H1 (cell line): Measurements from ENCODE around the gene ASXL1. TPM values are rescaled to one million over a fixed set of nuclear protein-coding genes. Genes with fewer than 3 reads are reported as not detected.

Experiments
- CTCF ChIA-PET: fragments of 300-600 bp; sonication (Branson Sonifier 250); formaldehyde crosslinking; loops from one replicate; lab custom pipeline; 2021; ENCODE audit not compliant: partially characterized antibody; lab: Charles Lee
- POLR2A ChIA-PET: fragments of 300-600 bp; sonication (Branson Sonifier 250); formaldehyde crosslinking; loops from one replicate; lab custom pipeline; 2021; ENCODE audit warnings: inconsistent platforms; ENCODE audit not compliant: partially characterized antibody; lab: Charles Lee
- DNase-seq, 2 experiments: peaks; one replicate each; pipeline versions ENCODE4 v3.0.0 to v3.0.0-alpha.2; 2010 to 2022; ENCODE audit warnings: low spot score in 2 of 2, low read depth in 1 of 2, mixed read lengths in 1 of 2
- FAIRE-seq: peaks from 2 replicates; lab custom pipeline; 2011; peaks lifted over from hg19 to GRCh38; lab: Jason Lieb, UNC
- H2AFZ ChIP-seq: 2 replicates; pipeline ENCODE4 v1.8.1; 2012; ENCODE audit warnings: low read length, inconsistent platforms
- H2AK5ac ChIP-seq: 2 replicates; pipeline ENCODE4 v1.6.1; 2013; ENCODE audit warnings: low read depth, low read length
- H2BK120ac ChIP-seq: replicated peaks from 2 replicates; pipeline ENCODE3; 2013; ENCODE audit warnings: low read depth, low read length, inconsistent platforms
- H2BK12ac ChIP-seq: 2 replicates; pipeline ENCODE4 v1.6.1; 2013; ENCODE audit warnings: low read depth, low read length
- H2BK15ac ChIP-seq: 2 replicates; pipeline ENCODE4 v1.6.1; 2013; ENCODE audit warnings: low read length
- H2BK20ac ChIP-seq: 2 replicates; pipeline ENCODE4 v1.6.1; 2013; ENCODE audit warnings: low read length
- H2BK5ac ChIP-seq: 2 replicates; pipeline ENCODE4 v1.6.1; 2013; ENCODE audit warnings: low read depth, low read length
- H3K14ac ChIP-seq: 2 replicates; pipeline ENCODE4 v1.6.1; 2013; ENCODE audit warnings: inconsistent platforms; ENCODE audit not compliant: insufficient read length
- H3K18ac ChIP-seq: 2 replicates; pipeline ENCODE4 v1.6.1; 2013; ENCODE audit warnings: low read length; ENCODE audit errors: extremely low read depth
- H3K23ac ChIP-seq: 2 replicates; pipeline ENCODE4 v1.6.1; 2013; ENCODE audit warnings: inconsistent platforms; ENCODE audit not compliant: insufficient read length
- H3K23me2 ChIP-seq: 2 replicates; pipeline ENCODE4 v1.6.1; 2013; ENCODE audit warnings: low read depth, low read length
- H3K27ac ChIP-seq: 2 replicates; pipeline ENCODE4 v1.6.1; 2011; ENCODE audit warnings: low read depth, low read length, inconsistent platforms
- H3K27me3 ChIP-seq, 4 experiments: replicated peaks in 1 of 4; 1 replicate in 1 of 4; 2 replicates in 3 of 4; pipeline versions ENCODE4 v1.6.1 to v1.8.1; 2011 to 2013; ENCODE audit warnings: low read length in 3 of 4, mild to moderate bottlenecking in 3 of 4, inconsistent platforms in 2 of 4, mixed read lengths in 2 of 4, moderate library complexity in 1 of 4; ENCODE audit not compliant: control insufficient read depth in 3 of 4, insufficient read depth in 3 of 4; ENCODE audit errors: extremely low read depth in 1 of 4
- H3K36me3 ChIP-seq, 4 experiments: 2 replicates each; pipeline versions ENCODE4 v1.6.1 to v1.8.1; 2011 to 2013; ENCODE audit warnings: mild to moderate bottlenecking in 4 of 4, low read length in 3 of 4, moderate library complexity in 2 of 4, control low read depth in 1 of 4, inconsistent platforms in 1 of 4; ENCODE audit not compliant: insufficient read depth in 4 of 4, control insufficient read depth in 2 of 4
- H3K4ac ChIP-seq: replicated peaks from 2 replicates; pipeline ENCODE3; 2013; ENCODE audit warnings: low read length, low read depth, mixed read lengths, inconsistent platforms; ENCODE audit not compliant: insufficient read length
- H3K4me1 ChIP-seq, 4 experiments: replicated peaks in 1 of 4; 1 replicate in 1 of 4; 2 replicates in 3 of 4; pipeline versions ENCODE4 v1.6.1 to v1.8.1; 2011 to 2013; ENCODE audit warnings: low read length in 3 of 4, inconsistent platforms in 2 of 4, mixed read lengths in 1 of 4; ENCODE audit not compliant: insufficient read depth in 4 of 4, control insufficient read depth in 3 of 4
- H3K4me2 ChIP-seq, 2 experiments: 2 replicates each; pipeline versions ENCODE4 v1.6.1 to v1.8.1; 2011 to 2013; ENCODE audit warnings: low read depth in 2 of 2, low read length in 2 of 2, control low read depth in 1 of 2, inconsistent platforms in 1 of 2, mild to moderate bottlenecking in 1 of 2; ENCODE audit not compliant: insufficient read depth in 1 of 2
- H3K4me3 ChIP-seq, 4 experiments: fragments of 200-600, 300-600 bp in 1 of 4; sonication (generic), shearing (Covaris generic), sonication (Bioruptor Twin) in 1 of 4; 2 replicates each; pipeline versions ENCODE4 v1.5.1 to v1.8.1; 2011 to 2016; ENCODE audit warnings: low read length in 4 of 4, low read depth in 3 of 4, control low read depth in 2 of 4, inconsistent platforms in 2 of 4, mild to moderate bottlenecking in 2 of 4, mixed read lengths in 1 of 4, moderate library complexity in 1 of 4; ENCODE audit not compliant: insufficient read depth in 2 of 4; ENCODE audit errors: extremely low read depth in 1 of 4
- H3K56ac ChIP-seq: replicated peaks from 2 replicates; pipeline ENCODE3; 2013; ENCODE audit warnings: low read depth, mild to moderate bottlenecking, mixed read lengths, low read length, inconsistent platforms; ENCODE audit not compliant: insufficient read length
- H3K79me1 ChIP-seq: 2 replicates; pipeline ENCODE4 v1.6.1; 2013; ENCODE audit warnings: low read depth, low read length, control low read depth
- H3K79me2 ChIP-seq, 2 experiments: 2 replicates each; pipeline versions ENCODE4 v1.6.1 to v1.8.1; 2012 to 2013; ENCODE audit warnings: low read length in 2 of 2, mild to moderate bottlenecking in 2 of 2, inconsistent platforms in 1 of 2; ENCODE audit not compliant: insufficient read depth in 2 of 2, control insufficient read depth in 1 of 2
- H3K9ac ChIP-seq, 4 experiments: replicated peaks in 1 of 4; 1 replicate in 1 of 4; 2 replicates in 3 of 4; pipeline versions ENCODE4 v1.6.1 to v1.8.1; 2011 to 2013; ENCODE audit warnings: low read depth in 3 of 4, low read length in 3 of 4, control low read depth in 2 of 4, mild to moderate bottlenecking in 2 of 4, moderate library complexity in 2 of 4, inconsistent platforms in 1 of 4; ENCODE audit errors: extremely low read depth in 1 of 4
- H3K9me3 ChIP-seq, 2 experiments: 2 replicates each; pipeline versions ENCODE4 v1.6.1 to v1.8.1; 2012 to 2013; ENCODE audit warnings: mild to moderate bottlenecking in 2 of 2, moderate library complexity in 2 of 2, control low read depth in 1 of 2, inconsistent platforms in 1 of 2, low read depth in 1 of 2, low read length in 1 of 2, mixed read lengths in 1 of 2; ENCODE audit not compliant: insufficient read depth in 2 of 2
- H4K20me1 ChIP-seq, 2 experiments: replicated peaks in 1 of 2; 2 replicates each; pipeline versions ENCODE3 to v1.8.1; 2011 to 2013; ENCODE audit warnings: inconsistent platforms in 2 of 2, low read length in 2 of 2, mild to moderate bottlenecking in 1 of 2; ENCODE audit not compliant: insufficient read depth in 2 of 2, control insufficient read depth in 1 of 2
- H4K5ac ChIP-seq: 2 replicates; pipeline ENCODE4 v1.6.1; 2013; ENCODE audit warnings: low read length, low read depth, mixed read lengths, inconsistent platforms; ENCODE audit not compliant: insufficient read length
- H4K8ac ChIP-seq: 2 replicates; pipeline ENCODE4 v1.8.0; 2013; ENCODE audit warnings: mild to moderate bottlenecking, moderate library complexity, low read length, inconsistent platforms; ENCODE audit not compliant: insufficient read depth; ENCODE audit errors: extremely low read depth
- H4K91ac ChIP-seq: replicated peaks from 2 replicates; pipeline ENCODE3; 2013; ENCODE audit warnings: low read length, mixed read lengths, inconsistent platforms; ENCODE audit not compliant: insufficient read length
- EGR1 ChIP-seq: IDR thresholded peaks from 2 replicates; pipeline ENCODE4 v1.6.1; 2011; ENCODE audit warnings: low read depth, low read length, borderline replicate concordance
- SRF ChIP-seq: IDR thresholded peaks from 2 replicates; pipeline ENCODE4 v1.6.1; 2011; ENCODE audit warnings: mild to moderate bottlenecking, low read depth, low read length, moderate library complexity
- TAF7 ChIP-seq: optimal IDR thresholded peaks from 2 replicates; pipeline ENCODE3; 2011; ENCODE audit warnings: low read depth, mild to moderate bottlenecking, inconsistent platforms, low read length, moderate library complexity, borderline replicate concordance
- YY1 ChIP-seq: IDR thresholded peaks from 2 replicates; pipeline ENCODE4 v1.6.1; 2011; ENCODE audit warnings: low read depth, mild to moderate bottlenecking, low read length
- ZNF274 ChIP-seq: IDR thresholded peaks from 2 replicates; pipeline ENCODE4 v1.7.0; 2012; ENCODE audit warnings: low read length, borderline replicate concordance; ENCODE audit errors: extremely low read depth
- WGBS, 2 experiments: shearing (Covaris generic) in 1 of 2; methylation state at CpG; one replicate each; pipeline versions ENCODE4 v1.1.6 to v1.1.7; 2013 to 2015; ENCODE audit warnings: low lambda C conversion rate in 2 of 2, mixed read lengths in 2 of 2, inconsistent platforms in 1 of 2, low coverage in 1 of 2, missing lambda C conversion rate in 1 of 2; ENCODE audit not compliant: insufficient replicate concordance in 2 of 2, insufficient coverage in 1 of 2, insufficient read length in 1 of 2; ENCODE audit errors: extremely low coverage in 1 of 2, missing lambda C conversion rate in 1 of 2; 5-methylcytosine and 5-hydroxymethylcytosine counted together
- polyA plus RNA-seq, 7 experiments: library from polyadenylated mRNA; depleted of rRNA in 3 of 7; stranded (reverse) in 5 of 7; unstranded in 2 of 7; fragments of >200 nt in 5 of 7; fragments of 200-250 nt in 2 of 7; gene quantifications; 1 replicate in 5 of 7; 2 replicates in 1 of 7; 4 replicates in 1 of 7; pipeline versions ENCODE4 v1.2.1 to v1.2.3, GENCODE V29; 2011 to 2013; ENCODE audit warnings: missing spikeins in 2 of 7, mixed read lengths in 2 of 7
- total RNA-seq: library from RNA; stranded (reverse); fragmentation: NEBNext Ultra II Directional; extraction: Animal tissue kit (Norgen Biotek cat#: 25700); gene quantifications from 2 replicates; pipeline ENCODE4 v1.2.1, GENCODE V29; 2021

ASXL1 gene
- total and polyA plus RNA-seq, 2 of the 8 experiments (the other 6 are each of a cell fraction or from before 2014, with no cell fraction given) = 10.6 to 26.5 TPM

DNA sequence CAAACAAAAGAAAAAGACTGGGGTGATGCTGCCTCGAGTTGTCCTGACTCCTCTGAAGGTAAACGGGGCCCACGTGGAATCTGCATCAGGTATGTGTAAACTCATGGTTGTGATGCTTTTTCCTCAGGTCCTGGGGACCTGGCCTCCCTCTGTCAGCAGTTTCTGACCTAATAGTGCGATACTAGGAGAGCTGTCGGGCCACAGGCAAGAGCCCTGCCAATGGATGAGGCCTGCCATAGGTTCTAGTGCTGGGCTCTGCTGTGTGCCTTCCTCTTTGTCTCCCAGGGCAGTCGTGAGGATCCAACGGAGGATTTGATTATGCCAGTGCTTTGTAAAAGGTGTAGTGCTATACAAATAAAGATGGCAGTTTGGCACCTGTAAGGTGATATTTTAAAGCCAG lies 71.2 kb downstream of the ASXL1 start:
- no peak overlapping the region for H2AK5ac ChIP-seq
- no peak overlapping the region for H4K91ac ChIP-seq
- ChIA-PET CTCF (interaction anchor here (0.6 to 1.1 kb wide), 2 partner anchors 12 to 181 kb away, joined by 3 to 4 read pairs; no protein-coding TSS in a partner anchor), POLR2A (no interaction called here)
- H3K36me3 ChIP-seq = peaks cover 0 to 20% (median 9%) of the 10 kb centered on the region in 4 experiments; a peak in 5 of 8 replicates
- no peak overlapping the region for H4K8ac ChIP-seq
- H3K79me1 ChIP-seq = 0 out of 2 replicates have a peak, but pooled peaks cover 2% of the 10 kb centered on the region
- H2BK20ac ChIP-seq = no peak overlapping the region
- H3K4me3 ChIP-seq = no peak overlapping the region
- H3K23me2 ChIP-seq = no peaks in the 10 kb centered on the region
- TF ChIP-seq TAF7 = no peak
- TF ChIP-seq EGR1 = no peak
- TF ChIP-seq SRF = no peak
- no peak for TF ChIP-seq YY1
- no peak for TF ChIP-seq ZNF274
- no peaks in the 10 kb centered on the region for H3K9me3 ChIP-seq
- H3K9ac ChIP-seq = no peak overlapping the region
- WGBS, 2 experiments = 94% methylated on average over 7 of the region's 7 CpGs; no CpG with 5 or more reads in 1 of the 2 experiments
- no peak overlapping the region for H4K5ac ChIP-seq
- no peak overlapping the region for H3K27ac ChIP-seq
- no peak overlapping the region for H2BK15ac ChIP-seq
- no peak overlapping the region for H3K56ac ChIP-seq
- H3K79me2 ChIP-seq = no peaks in the 10 kb centered on the region
- H2BK5ac ChIP-seq = no peak overlapping the region
- H3K4ac ChIP-seq = no peak overlapping the region
- FAIRE-seq = no peak
- no peak for DNase-seq
- no peaks in the 10 kb centered on the region for H3K4me1 ChIP-seq
- H3K27me3 ChIP-seq = no peaks in the 10 kb centered on the region
- H3K18ac ChIP-seq = no peak overlapping the region
- H3K14ac ChIP-seq = no peak overlapping the region
- H2AFZ ChIP-seq = no peak overlapping the region
- no peak overlapping the region for H3K4me2 ChIP-seq
- peaks cover 0 to 3% of the 10 kb centered on the region in 2 experiments for H4K20me1 ChIP-seq
- no peak overlapping the region for H3K23ac ChIP-seq
- no peak overlapping the region for H2BK120ac ChIP-seq
- H2BK12ac ChIP-seq = no peak overlapping the region
